Glomerular visceral epithelial cell (primary cell): Measurements from ENCODE around the gene USP17L12.
"Not testable (repeated sequence)": the region's sequence is repeated elsewhere in the genome, so short reads cannot be mapped to it uniquely, and the experiment has no call there.

ENCODE experiments used
- DNase-seq: peaks from one replicate; pipeline ENCODE4 v3.0.0-alpha.2; 2016; ENCODE audit errors: extremely low spot score

USP17L12 gene

GRCh38 chr4:9219852-9220251, at the start of gene USP17L12:
Gene USP17L12, plus strand, starts transcription at chr4:9220152. Its CDS starts 0 bp downstream, at chr4:9220152.
- not testable (repeated sequence) for DNase-seq

- DNase-seq = not testable (repeated sequence)
Observed at GRCh38 chr4:9210357-9210756, 9.6 kb upstream of the USP17L12 start, which contains the start of gene USP17L10. Gene USP17L10, plus strand, starts transcription at chr4:9210657. Its CDS starts 0 bp downstream, at chr4:9210657.

GRCh38 chr4:9214701-9215100, 5.3 kb upstream of the USP17L12 start:
- not testable (repeated sequence) for DNase-seq

- not testable (repeated sequence) for DNase-seq
Observed at GRCh38 chr4:9215105-9215504, 4.8 kb upstream of the USP17L12 start, which contains the start of gene USP17L11. Gene USP17L11, plus strand, starts transcription at chr4:9215405. Its CDS starts 0 bp downstream, at chr4:9215405.

- not testable (repeated sequence) for DNase-seq
Observed at GRCh38 chr4:9224596-9224995, 4.6 kb downstream of the USP17L12 start, which contains the start of gene USP17L13. Gene USP17L13, plus strand, starts transcription at chr4:9224896. Its CDS starts 0 bp downstream, at chr4:9224896.

GRCh38 chr4:9230249-9230648, 10.3 kb downstream of the USP17L12 start:
- not testable (repeated sequence) for DNase-seq

GRCh38 chr4:9234085-9234484, 14.1 kb downstream of the USP17L12 start, which contains the start of gene USP17L15:
Gene USP17L15, plus strand, starts transcription at chr4:9234385. Its CDS starts 0 bp downstream, at chr4:9234385.
- not testable (repeated sequence) for DNase-seq

- not testable (repeated sequence) for DNase-seq
Observed at GRCh38 chr4:9238461-9238860, 18.5 kb downstream of the USP17L12 start.

GRCh38 chr4:9243579-9243978, 23.6 kb downstream of the USP17L12 start, which contains the start of gene USP17L17:
Gene USP17L17, plus strand, starts transcription at chr4:9243879. Its CDS starts 0 bp downstream, at chr4:9243879.
- DNase-seq = not testable (repeated sequence)

- not testable (repeated sequence) for DNase-seq
Observed at GRCh38 chr4:9247953-9248680, 28.2 kb downstream of the USP17L12 start, which contains the start of gene USP17L18. Gene USP17L18, plus strand, starts transcription at chr4:9248630. Its CDS starts 0 bp downstream, at chr4:9248630.

- not testable (repeated sequence) for DNase-seq
Observed at GRCh38 chr4:9253078-9253477, 33.1 kb downstream of the USP17L12 start, which contains the start of gene USP17L19. Gene USP17L19, plus strand, starts transcription at chr4:9253378. Its CDS starts 0 bp downstream, at chr4:9253378.

- not testable (repeated sequence) for DNase-seq
Observed at GRCh38 chr4:9257824-9258223, 37.9 kb downstream of the USP17L12 start, which contains the start of gene USP17L20. Gene USP17L20, plus strand, starts transcription at chr4:9258124. Its CDS starts 0 bp downstream, at chr4:9258124.

GRCh38 chr4:9262572-9262971, 42.6 kb downstream of the USP17L12 start, which contains the start of gene USP17L21:
Gene USP17L21, plus strand, starts transcription at chr4:9262872. Its CDS starts 0 bp downstream, at chr4:9262872.
- not testable (repeated sequence) for DNase-seq

- DNase-seq = not testable (repeated sequence)
Observed at GRCh38 chr4:9267319-9267718, 47.4 kb downstream of the USP17L12 start, which contains the start of gene USP17L22. Gene USP17L22, plus strand, starts transcription at chr4:9267619. Its CDS starts 0 bp downstream, at chr4:9267619.
